Activated T-helper 2 cell treated with anti-CD3 and anti-CD28 coated beads, Interferon-gamma antibody, Interleukin-2, Interleukin-4, amounts not matched to agents 10 μg/mL and 5 μg/mL and 100 μg/mL, durations not matched to agents 14 hours and 24 hours and 36 hours (primary cell): ENCODE data around the gene CPED1. TPM values are rescaled to one million over a fixed set of nuclear protein-coding genes. Genes with fewer than 3 reads are reported as not detected.

Experiments used
- DNase-seq: peaks from one replicate; pipeline ENCODE4 v3.0.0; 2021; ENCODE audit warnings: low spot score
- H3K27ac Mint-ChIP-seq: one replicate; pipeline ENCODE4 v1.8.0; 2021; ENCODE audit warnings: mixed read lengths
- H3K27me3 Mint-ChIP-seq: one replicate; pipeline ENCODE4 v1.8.0; 2021; ENCODE audit warnings: low read depth, mixed read lengths
- H3K36me3 Mint-ChIP-seq: one replicate; pipeline ENCODE4 v1.8.0; 2021; ENCODE audit warnings: low read depth, mixed read lengths
- H3K4me1 Mint-ChIP-seq: one replicate; pipeline ENCODE4 v1.8.0; 2021; ENCODE audit warnings: low read depth, mixed read lengths
- H3K4me3 Mint-ChIP-seq: one replicate; pipeline ENCODE4 v1.8.0; 2021; ENCODE audit warnings: low read depth, mild to moderate bottlenecking, moderate library complexity, mixed read lengths
- H3K9me3 Mint-ChIP-seq: one replicate; pipeline ENCODE4 v1.8.0; 2021; ENCODE audit warnings: mixed read lengths
- intact Hi-C: fragments of 100-400 bp; cut with micrococcal nuclease; formaldehyde crosslinking; loops from one replicate; pipeline ENCODE4 v1.15.1; 2023
- total RNA-seq: library from RNA; stranded (reverse); gene quantifications from 2 replicates; pipeline ENCODE4 v1.2.3, GENCODE V29; 2022

CPED1 gene
- total RNA-seq, 1 donor from 2014 or later: not detected

- H3K9me3 Mint-ChIP-seq: no peaks in the 10 kb centered on the region
- H3K27me3 Mint-ChIP-seq: peaks cover 57% of the 10 kb centered on the region
- no peak for DNase-seq
- intact Hi-C loops: no loop called here
- H3K27ac Mint-ChIP-seq: no peak overlapping the region
- no peak overlapping the region for H3K4me3 Mint-ChIP-seq
- peaks cover 12% of the 10 kb centered on the region for H3K4me1 Mint-ChIP-seq
- no peaks in the 10 kb centered on the region for H3K36me3 Mint-ChIP-seq
Observed at GRCh38 chr7:120993553-120994191, 5.2 kb downstream of the CPED1 start.

- no peaks in the 10 kb centered on the region for H3K9me3 Mint-ChIP-seq
- H3K36me3 Mint-ChIP-seq: no peaks in the 10 kb centered on the region
- no peak for DNase-seq
- no peak overlapping the region for H3K27ac Mint-ChIP-seq
- no peak overlapping the region for H3K4me3 Mint-ChIP-seq
- peaks cover 46% of the 10 kb centered on the region for H3K27me3 Mint-ChIP-seq
- intact Hi-C loops: no loop called here
- peaks cover 6% of the 10 kb centered on the region for H3K4me1 Mint-ChIP-seq
Observed at GRCh38 chr7:120994512-120995410, 6.2 kb downstream of the CPED1 start.

GRCh38 chr7:120995654-120996053 lies 7.1 kb downstream of the CPED1 start:
- no peak overlapping the region for H3K27ac Mint-ChIP-seq
- H3K27me3 Mint-ChIP-seq: peaks cover 46% of the 10 kb centered on the region
- H3K9me3 Mint-ChIP-seq: no peaks in the 10 kb centered on the region
- H3K36me3 Mint-ChIP-seq: no peaks in the 10 kb centered on the region
- no peak for DNase-seq
- intact Hi-C loops: no loop called here
- no peak overlapping the region for H3K4me3 Mint-ChIP-seq
- peaks cover 11% of the 10 kb centered on the region for H3K4me1 Mint-ChIP-seq

- Mint-ChIP-seq H3K9me3 (no peaks in the 10 kb centered on the region), H3K27ac (no peak overlapping the region), H3K4me1 (peaks cover 7% of the 10 kb centered on the region), H3K4me3 (no peak overlapping the region), H3K27me3 (peaks cover 43% of the 10 kb centered on the region), H3K36me3 (no peaks in the 10 kb centered on the region)
- DNase-seq: no peak
- intact Hi-C loops: no loop called here
Observed at GRCh38 chr7:120996333-120996987, 7.9 kb downstream of the CPED1 start.

- Mint-ChIP-seq H3K4me1 (peaks cover 6% of the 10 kb centered on the region), H3K4me3 (no peak overlapping the region), H3K27ac (no peak overlapping the region), H3K36me3 (no peaks in the 10 kb centered on the region), H3K9me3 (no peaks in the 10 kb centered on the region), H3K27me3 (peaks cover 39% of the 10 kb centered on the region)
- DNase-seq: no peak
- intact Hi-C loops: no loop called here
Observed at GRCh38 chr7:120996988-120997345, 8.5 kb downstream of the CPED1 start.

- H3K27me3 Mint-ChIP-seq: peaks cover 35% of the 10 kb centered on the region
- H3K27ac Mint-ChIP-seq: no peak overlapping the region
- no peaks in the 10 kb centered on the region for H3K9me3 Mint-ChIP-seq
- intact Hi-C loops: no loop called here
- peaks cover 6% of the 10 kb centered on the region for H3K4me1 Mint-ChIP-seq
- no peak overlapping the region for H3K4me3 Mint-ChIP-seq
- no peak for DNase-seq
- no peaks in the 10 kb centered on the region for H3K36me3 Mint-ChIP-seq
Observed at GRCh38 chr7:120997882-120998474, 9.5 kb downstream of the CPED1 start.

GRCh38 chr7:120998520-120998919 lies 10.0 kb downstream of the CPED1 start:
- intact Hi-C loops: no loop called here
- peaks cover 34% of the 10 kb centered on the region for H3K27me3 Mint-ChIP-seq
- H3K36me3 Mint-ChIP-seq: no peaks in the 10 kb centered on the region

GRCh38 chr7:120998996-120999565 lies 10.6 kb downstream of the CPED1 start:
- intact Hi-C loops: no loop called here
- Mint-ChIP-seq H3K9me3 (no peaks in the 10 kb centered on the region), H3K4me1 (peaks cover 6% of the 10 kb centered on the region), H3K4me3 (no peak overlapping the region), H3K27ac (no peak overlapping the region), H3K27me3 (peaks cover 34% of the 10 kb centered on the region), H3K36me3 (no peaks in the 10 kb centered on the region)
- DNase-seq: no peak

More at GRCh38 chr7:120998520-120998919, 10.0 kb downstream of the CPED1 start:
- Mint-ChIP-seq H3K9me3 (no peaks in the 10 kb centered on the region), H3K4me1 (peaks cover 6% of the 10 kb centered on the region), H3K27ac (no peak overlapping the region), H3K4me3 (no peak overlapping the region)
- DNase-seq: no peak

GRCh38 chr7:121000081-121000983 lies 11.8 kb downstream of the CPED1 start:
- Mint-ChIP-seq H3K27ac (no peak overlapping the region), H3K9me3 (no peaks in the 10 kb centered on the region), H3K36me3 (no peaks in the 10 kb centered on the region), H3K27me3 (peaks cover 24% of the 10 kb centered on the region), H3K4me1 (peaks cover 6% of the 10 kb centered on the region), H3K4me3 (no peak overlapping the region)
- intact Hi-C loops: no loop called here
- no peak for DNase-seq

GRCh38 chr7:121001234-121001906 lies 12.9 kb downstream of the CPED1 start:
- peaks cover 4% of the 10 kb centered on the region for H3K4me1 Mint-ChIP-seq

GRCh38 chr7:121002048-121002756 lies 13.7 kb downstream of the CPED1 start:
- no peak overlapping the region for H3K4me3 Mint-ChIP-seq
- H3K27ac Mint-ChIP-seq: no peak overlapping the region
- H3K27me3 Mint-ChIP-seq: peaks cover 18% of the 10 kb centered on the region

More at GRCh38 chr7:121001234-121001906, 12.9 kb downstream of the CPED1 start:
- intact Hi-C loops: no loop called here
- Mint-ChIP-seq H3K4me3 (no peak overlapping the region), H3K27ac (no peak overlapping the region), H3K36me3 (no peaks in the 10 kb centered on the region), H3K27me3 (peaks cover 20% of the 10 kb centered on the region), H3K9me3 (no peaks in the 10 kb centered on the region)
- DNase-seq: no peak

More at GRCh38 chr7:121002048-121002756, 13.7 kb downstream of the CPED1 start:
- intact Hi-C loops: no loop called here
- no peak for DNase-seq
- H3K36me3 Mint-ChIP-seq: no peaks in the 10 kb centered on the region
- no peaks in the 10 kb centered on the region for H3K9me3 Mint-ChIP-seq
- H3K4me1 Mint-ChIP-seq: peaks cover 4% of the 10 kb centered on the region
